ENCODE data around the gene NAGS. TPM values are rescaled to one million over a fixed set of nuclear protein-coding genes. Genes with fewer than 3 reads are reported as not detected.

NAGS gene
- total RNA-seq, 1 experiment from 2014 or later: 1.6 TPM

DNA sequence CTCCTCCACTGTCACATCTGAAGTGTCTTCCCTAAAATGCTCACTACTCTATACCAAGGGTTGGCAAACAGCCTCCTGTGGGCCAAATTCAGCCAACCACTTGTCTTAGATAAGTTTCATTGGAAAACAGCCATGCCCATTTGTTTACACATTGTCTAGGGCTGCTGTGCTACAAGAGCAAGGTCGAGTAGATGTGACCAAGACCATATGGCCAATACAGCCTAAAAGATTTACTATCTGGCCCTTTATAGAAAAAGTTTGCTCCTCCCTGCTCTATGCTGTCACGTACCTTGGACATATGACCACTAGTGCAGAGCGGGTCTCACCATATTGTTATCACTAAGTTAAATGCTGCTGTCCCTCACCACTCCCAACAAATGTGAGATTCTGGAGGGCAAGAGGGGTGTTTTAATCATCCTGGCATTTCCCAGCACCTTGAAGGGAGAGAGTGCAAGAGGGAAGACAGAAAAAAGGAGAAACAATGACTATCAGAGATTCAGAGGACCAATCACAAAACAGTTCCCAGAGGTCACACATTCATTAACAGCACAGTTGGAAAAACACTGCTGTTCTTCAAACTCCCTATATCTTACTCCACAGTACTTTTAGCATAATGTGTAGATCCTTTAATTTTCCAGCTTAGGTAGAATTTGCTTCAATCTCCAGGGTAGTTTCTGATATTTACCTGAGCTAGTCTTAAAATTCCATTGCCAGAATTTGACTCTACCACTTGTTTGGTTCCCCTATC is 48.9 kb downstream of the NAGS start:
- DNase-seq (ENCODE audit: unreplicated experiment): no peak
- no peaks in the 10 kb centered on the region for H3K4me1 Mint-ChIP-seq (ENCODE audit: insufficient read depth, unreplicated experiment)
- peak overlapping the region; percentile 65 for H3K27ac Mint-ChIP-seq (ENCODE audit: low read depth, unreplicated experiment)
- H3K36me3 Mint-ChIP-seq (ENCODE audit: insufficient read depth, unreplicated experiment): peaks cover 82% of the 10 kb centered on the region
- intact Hi-C loops (cut with micrococcal nuclease): no loop called here
- CTCF ChIA-PET: no interaction called here
- BruUV-seq (replicated peaks): no TSS peak
- TF ChIP-seq, protein P1, sequence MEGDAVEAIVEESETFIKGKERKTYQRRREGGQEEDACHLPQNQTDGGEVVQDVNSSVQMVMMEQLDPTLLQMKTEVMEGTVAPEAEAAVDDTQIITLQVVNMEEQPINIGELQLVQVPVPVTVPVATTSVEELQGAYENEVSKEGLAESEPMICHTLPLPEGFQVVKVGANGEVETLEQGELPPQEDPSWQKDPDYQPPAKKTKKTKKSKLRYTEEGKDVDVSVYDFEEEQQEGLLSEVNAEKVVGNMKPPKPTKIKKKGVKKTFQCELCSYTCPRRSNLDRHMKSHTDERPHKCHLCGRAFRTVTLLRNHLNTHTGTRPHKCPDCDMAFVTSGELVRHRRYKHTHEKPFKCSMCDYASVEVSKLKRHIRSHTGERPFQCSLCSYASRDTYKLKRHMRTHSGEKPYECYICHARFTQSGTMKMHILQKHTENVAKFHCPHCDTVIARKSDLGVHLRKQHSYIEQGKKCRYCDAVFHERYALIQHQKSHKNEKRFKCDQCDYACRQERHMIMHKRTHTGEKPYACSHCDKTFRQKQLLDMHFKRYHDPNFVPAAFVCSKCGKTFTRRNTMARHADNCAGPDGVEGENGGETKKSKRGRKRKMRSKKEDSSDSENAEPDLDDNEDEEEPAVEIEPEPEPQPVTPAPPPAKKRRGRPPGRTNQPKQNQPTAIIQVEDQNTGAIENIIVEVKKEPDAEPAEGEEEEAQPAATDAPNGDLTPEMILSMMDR (IDR thresholded peaks at IDR 0.05; ENCODE audit: unreplicated experiment): no peak
- no peak overlapping the region for H3K4me3 Mint-ChIP-seq (ENCODE audit: unreplicated experiment)
- no peaks in the 10 kb centered on the region for H3K9me3 Mint-ChIP-seq (ENCODE audit: unreplicated experiment)
- POLR2A ChIA-PET: interaction anchor here (0.6 kb wide), 1 partner anchor 447 kb away, joined by 3 read pairs; no protein-coding TSS in a partner anchor
- H3K27me3 Mint-ChIP-seq (ENCODE audit: insufficient read depth, unreplicated experiment): no peaks in the 10 kb centered on the region

Other genes starting within 250 kb of the NAGS start
- gene SOST, start 245.8 kb upstream of the NAGS start, total RNA-seq (2022): not detected in 2 replicates
- 39.7 and 55.0 TPM in 2 replicates for gene DUSP3, start 225.6 kb upstream of the NAGS start, total RNA-seq (2022)
- gene CFAP97D1, start 224.2 kb upstream of the NAGS start, total RNA-seq (2022): not detected in 2 replicates
- 18.7 and 24.5 TPM in 2 replicates for gene MPP3, start 171.5 kb upstream of the NAGS start, total RNA-seq (2022)
- not detected in 2 replicates for gene CD300LG, start 157.4 kb upstream of the NAGS start, total RNA-seq (2022)
- gene MPP2, start 97.1 kb upstream of the NAGS start, total RNA-seq (2022): not detected in 2 replicates
- gene PPY, start 62.1 kb upstream of the NAGS start, total RNA-seq (2022): not detected in 2 replicates
- not detected in 2 replicates for gene PYY, start 50.7 kb upstream of the NAGS start, total RNA-seq (2022)
- 25.6 and 26.1 TPM in 2 replicates for gene TMEM101, start 10.3 kb downstream of the NAGS start, total RNA-seq (2022)
- 87.9 and 101 TPM in 2 replicates for gene LSM12, start 62.0 kb downstream of the NAGS start, total RNA-seq (2022)
- gene G6PC3, start 66.1 kb downstream of the NAGS start, total RNA-seq (2022): 70.6 and 89.4 TPM in 2 replicates
- 12.1 TPM in 2 replicates for gene HDAC5, start 119.0 kb downstream of the NAGS start, total RNA-seq (2022)
- gene HROB, start 137.3 kb downstream of the NAGS start, total RNA-seq (2022): 5.4 and 6.7 TPM in 2 replicates
- gene ASB16, start 166.1 kb downstream of the NAGS start, total RNA-seq (2022): not detected in 2 replicates
- gene TMUB2, start 182.3 kb downstream of the NAGS start, total RNA-seq (2022): 26.5 and 37.7 TPM in 2 replicates
- gene ATXN7L3, start 195.3 kb downstream of the NAGS start, total RNA-seq (2022): 65.7 and 74.8 TPM in 2 replicates
- gene UBTF, start 215.1 kb downstream of the NAGS start, total RNA-seq (2022): 71.4 and 79.7 TPM in 2 replicates